Tongue (tissue), 2 donors: ENCODE measurements around the gene RNASEH1. TPM values are rescaled to one million over a fixed set of nuclear protein-coding genes. Genes with fewer than 3 reads are reported as not detected.
"Not testable (repeated sequence)": the region's sequence is repeated elsewhere in the genome, so short reads cannot be mapped to it uniquely, and the experiment has no call there.

Experiments used
- DNase-seq: peaks from one replicate; pipeline ENCODE4 v3.0.0-alpha.2; 2015
- total RNA-seq: library from RNA; depleted of rRNA; stranded (reverse); fragments of >200 nt; gene quantifications from one replicate; pipeline ENCODE4 v1.2.3, GENCODE V29; 2014

The RNASEH1 gene
- total RNA-seq, 1 donor from 2014 or later = 22.2 TPM

DNA sequence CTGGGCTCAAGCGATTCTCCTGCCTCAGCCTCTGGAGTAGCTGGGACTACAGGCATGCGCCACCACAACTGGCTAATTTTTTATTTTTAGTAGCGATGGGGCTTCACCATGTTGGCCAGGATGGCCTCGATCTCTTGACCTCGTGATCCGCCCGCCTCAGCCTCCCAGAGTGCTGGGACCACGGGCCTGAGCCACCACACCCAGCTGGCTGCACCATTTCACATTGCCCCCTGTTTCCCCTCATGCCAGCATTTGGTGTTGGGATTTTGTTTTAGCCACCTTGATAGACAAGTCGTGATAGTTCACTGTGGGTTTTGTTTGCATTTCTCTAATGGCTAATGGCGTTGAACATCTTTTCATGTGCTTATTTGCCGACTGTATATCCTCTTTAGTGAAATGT, 31.0 kb upstream of the RNASEH1 start:
- no peak for DNase-seq

DNA sequence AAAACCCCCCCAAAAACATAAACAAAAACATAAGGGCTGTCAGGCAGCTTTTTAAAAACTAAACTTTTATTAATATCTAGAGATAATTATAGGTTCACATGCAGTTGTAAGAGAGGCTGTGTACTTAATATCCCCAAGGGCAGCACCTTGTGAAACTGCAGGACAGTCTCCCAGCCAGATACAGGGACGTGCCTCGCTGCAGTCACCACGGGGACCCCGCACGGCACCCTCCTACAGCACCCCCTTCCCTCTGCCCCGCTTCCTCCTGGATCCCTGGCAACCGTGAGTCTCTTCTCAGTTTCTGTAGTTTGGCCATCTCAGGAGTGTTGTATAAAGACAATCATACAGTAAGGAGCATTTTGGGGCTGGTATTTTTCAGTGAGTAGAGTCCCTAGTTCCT, 30.0 kb upstream of the RNASEH1 start:
- no peak for DNase-seq

DNA sequence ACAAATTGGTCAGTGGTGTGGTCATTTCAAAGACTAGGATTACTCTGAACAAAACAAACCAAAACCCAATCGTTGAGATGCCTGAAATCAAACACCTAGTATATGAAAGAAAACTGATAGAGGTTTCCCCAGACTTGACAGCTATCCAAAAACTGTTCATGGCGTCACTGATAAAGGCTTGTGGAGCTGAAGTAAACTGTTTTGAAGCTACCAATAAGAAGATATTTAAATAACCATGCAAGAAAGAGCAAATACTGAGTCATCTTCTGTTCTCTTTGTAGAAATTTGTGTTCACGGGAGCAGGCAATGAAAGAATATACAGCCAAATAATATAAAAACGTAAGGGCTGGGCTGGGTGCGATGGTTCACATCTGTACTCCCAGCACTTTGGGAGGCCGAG, 29.3 kb upstream of the RNASEH1 start:
- DNase-seq = no peak

DNA sequence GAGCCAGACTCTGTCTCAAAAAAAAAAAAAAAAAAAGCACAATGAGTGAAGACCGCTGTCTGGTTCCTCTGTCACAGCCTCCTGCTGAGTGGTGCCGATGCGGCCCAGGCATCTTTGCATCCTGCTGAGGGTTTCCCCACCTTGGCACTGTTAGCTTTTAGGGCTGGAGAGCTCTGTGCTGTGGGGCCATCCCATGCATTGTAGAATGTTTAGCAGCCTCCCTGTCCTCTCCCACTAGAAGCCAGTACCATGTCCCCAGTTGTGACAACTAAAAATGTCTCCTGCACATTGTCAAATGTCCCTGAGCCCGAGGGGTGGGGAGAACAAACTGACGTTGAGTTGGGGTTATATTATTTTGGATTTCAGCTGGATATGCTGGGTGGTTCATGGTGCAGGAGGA, 28.9 kb upstream of the RNASEH1 start:
- no peak for DNase-seq

DNA sequence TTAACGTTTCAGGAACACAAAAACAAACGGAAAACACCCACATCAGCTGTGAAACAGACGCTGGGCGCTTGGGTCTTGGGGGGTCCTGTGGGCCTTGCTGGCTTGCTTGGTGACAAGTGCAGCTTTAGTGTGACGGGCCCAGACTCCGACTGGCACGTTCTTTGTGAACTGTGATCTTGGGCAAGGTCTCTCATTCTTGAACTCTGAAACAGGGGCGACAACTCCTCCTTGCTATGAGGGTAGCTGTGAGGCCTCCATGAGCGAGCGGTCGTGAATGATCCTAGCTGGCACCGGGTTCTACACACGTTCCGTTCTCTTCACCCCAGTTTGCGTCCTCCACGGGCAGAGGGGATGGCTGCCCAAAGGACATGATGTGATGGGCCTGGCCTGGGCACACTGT, 28.1 kb upstream of the RNASEH1 start:
- no peak for DNase-seq

DNA sequence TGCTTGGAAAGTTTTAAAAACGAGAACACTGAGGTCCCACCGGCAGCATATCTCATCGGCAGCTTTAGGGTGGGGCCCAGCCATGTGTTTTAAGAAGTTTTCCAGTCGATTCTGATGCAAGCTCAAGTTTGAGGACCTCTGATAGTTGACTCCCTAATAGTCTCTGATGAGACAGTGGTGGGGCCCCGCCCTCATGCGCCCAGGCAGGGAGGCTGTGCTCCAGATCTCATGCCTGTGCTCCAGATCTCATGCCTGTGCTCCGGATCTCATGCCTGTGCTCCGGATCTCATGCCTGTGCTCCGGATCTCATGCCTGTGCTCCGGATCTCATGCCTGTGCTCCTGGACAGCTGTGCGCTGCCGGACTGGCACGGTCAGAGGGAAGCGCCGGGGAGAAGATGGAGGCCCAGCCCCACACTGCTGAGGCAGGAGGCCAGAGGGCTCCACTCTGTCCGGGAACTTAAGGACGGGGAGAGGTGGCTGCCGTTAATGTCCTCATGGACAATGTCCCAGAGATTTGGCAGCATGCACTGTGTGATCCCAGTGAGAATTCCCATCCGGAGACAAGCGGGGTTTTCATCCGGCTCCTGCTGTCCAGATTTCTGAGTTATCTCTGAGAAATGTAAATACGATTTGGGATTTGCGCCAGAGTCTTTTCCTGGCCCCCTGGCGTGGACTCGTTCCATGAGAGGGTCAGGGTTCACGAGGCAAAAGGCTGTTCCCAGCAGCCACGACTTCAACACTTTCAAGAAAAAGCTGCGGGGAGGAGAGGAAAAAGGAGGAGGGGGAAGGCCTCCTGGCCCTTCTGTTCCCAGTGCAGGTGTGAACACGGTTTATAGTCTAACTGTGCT, 27.4 kb upstream of the RNASEH1 start:
- peak; percentile 75 for DNase-seq

DNA sequence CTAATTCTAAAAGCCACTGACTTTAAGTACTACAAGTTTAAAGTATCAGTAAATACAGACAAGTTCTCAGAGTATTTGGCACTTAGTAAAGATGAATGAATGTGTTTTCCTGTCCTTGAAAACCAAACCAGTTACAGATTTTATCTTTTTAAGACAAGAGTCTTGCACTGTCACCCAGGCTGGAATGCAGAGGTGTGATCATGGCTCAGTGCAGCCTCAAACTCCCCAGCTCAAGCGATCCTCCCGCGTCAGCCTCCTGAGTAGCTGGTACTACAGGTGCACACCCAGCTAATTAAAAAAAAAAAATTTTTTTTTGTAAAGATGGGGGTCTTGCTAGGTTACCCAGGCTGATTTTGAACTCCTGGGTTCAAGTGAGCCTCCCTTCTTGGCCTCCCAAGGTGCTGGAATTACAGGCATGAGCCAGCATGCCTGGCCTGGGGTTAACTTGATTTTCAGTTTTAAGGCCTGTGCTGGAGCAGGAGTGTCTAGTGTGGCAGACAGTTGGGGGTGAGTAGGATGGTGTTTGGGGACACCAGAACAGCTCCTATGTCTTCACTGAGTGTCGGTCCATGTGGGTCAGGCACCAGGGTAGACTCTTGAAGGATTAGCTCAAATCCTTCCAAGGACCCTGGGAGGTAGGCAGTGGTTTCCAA, 26.6 kb upstream of the RNASEH1 start:
- DNase-seq = no peak

DNA sequence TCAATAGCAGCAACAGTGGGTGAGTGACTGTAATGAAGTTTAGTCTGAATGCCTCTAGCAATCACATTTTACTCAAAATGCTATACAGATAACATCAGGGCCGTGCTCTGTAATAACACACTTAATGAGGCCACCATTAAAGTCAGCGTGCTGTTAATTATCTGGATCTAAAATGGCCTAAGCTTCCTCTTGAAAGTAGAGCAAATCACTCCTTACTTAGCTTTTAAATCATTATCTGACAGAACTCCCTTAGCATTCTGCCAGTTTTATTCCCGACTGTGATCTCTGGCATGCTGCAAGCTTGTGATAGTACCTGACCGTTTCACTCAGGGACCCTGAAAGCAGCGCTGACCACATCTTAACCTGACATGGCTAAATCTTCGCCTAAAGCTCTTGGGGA, 25.9 kb upstream of the RNASEH1 start:
- DNase-seq = no peak

DNA sequence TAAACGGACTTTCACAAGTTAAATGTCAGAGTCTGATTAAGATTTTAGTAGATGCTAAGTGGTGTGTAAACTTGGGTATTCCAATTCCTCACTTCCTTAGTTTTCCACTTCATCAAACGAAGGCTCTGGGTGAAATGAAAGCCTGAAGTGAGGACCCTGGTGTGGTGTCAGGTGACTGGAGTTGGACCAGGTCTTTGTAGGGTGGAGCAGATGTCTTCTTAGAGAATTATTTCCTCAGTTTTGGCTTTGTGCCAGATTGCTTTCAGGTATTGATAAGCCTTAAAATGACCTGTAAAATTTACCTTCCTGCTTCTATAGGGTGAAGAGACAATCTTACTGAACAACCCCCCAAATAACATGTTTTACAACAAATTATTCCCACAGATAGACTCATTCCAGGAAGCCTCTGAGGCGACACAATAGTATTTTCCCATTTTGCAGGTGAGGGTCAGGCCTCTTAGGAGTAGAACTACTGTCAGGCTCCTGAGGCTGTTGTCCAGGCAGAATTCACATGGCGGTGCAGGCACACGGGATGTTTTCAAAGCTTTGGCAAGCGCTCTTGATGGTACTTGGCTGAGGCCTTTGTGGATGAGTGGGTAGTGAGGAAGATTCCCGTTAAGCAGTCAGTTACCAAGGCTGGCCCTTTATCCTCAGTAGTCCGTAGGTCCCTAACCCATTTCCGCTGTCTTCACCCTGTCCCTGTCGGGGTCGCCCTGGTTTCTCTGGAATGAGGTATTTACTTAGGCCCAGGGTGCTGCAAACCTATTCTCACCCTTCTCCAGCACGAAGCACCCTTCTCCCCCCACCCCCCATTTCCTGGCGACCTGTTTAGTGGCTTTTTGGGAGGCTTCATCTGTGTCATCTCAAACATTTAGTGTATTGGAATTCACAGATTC, 23.5 kb upstream of the RNASEH1 start:
- DNase-seq = no peak

DNA sequence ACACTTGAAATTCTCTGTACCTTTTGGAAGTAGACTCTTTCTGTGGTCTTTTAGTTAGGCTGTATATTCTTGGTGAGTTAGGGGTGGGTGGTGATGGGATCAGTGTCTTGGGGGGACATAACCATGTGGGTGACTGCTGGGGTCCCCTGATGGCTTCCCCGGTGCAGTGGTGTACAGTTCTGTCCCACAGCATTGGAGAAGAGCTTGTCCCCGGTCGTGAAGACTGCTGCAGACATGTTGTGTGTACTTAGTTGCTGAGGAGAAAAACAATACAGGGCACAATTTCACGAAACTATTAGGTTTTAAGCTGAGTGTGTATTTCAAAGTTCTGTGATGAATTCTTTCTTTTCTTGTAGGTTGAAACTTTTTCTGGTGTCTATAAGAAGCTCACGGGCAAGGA, 22.3 kb upstream of the RNASEH1 start:
- no peak for DNase-seq

DNA sequence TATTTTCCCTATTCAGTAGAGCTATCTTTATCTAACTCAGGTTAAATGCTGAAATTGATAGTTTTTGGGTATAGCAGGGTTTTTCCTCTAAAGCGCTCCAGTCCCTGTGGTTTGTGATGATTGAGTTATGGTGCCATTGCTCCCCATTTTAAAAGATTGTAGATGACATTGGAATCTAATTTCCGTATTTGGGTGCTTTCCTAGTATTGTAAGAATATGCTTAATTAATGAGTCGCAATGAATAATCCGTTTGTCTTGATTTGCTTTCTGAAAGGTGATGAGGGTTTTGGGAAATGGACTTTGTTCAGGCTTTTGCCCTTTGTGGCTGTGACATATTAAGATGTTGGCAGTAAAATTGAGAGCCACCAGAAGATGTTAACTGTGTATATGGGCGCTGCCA, 20.9 kb upstream of the RNASEH1 start:
- no peak for DNase-seq

DNA sequence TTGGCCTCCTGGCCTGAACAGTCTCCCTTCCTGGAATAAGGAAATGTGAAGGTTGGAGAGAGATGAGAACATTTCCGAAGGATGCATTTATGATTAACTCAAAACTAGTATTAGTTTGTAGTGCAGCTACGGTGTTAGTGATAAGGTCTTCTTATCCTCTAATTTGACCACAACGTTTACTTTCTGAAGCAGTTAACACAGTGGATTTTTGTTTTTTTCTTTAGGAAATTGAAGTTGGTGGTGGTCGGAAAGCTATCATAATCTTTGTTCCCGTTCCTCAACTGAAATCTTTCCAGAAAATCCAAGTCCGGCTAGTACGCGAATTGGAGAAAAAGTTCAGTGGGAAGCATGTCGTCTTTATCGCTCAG, 18.1 kb upstream of the RNASEH1 start:
- DNase-seq = not testable (repeated sequence)

DNA sequence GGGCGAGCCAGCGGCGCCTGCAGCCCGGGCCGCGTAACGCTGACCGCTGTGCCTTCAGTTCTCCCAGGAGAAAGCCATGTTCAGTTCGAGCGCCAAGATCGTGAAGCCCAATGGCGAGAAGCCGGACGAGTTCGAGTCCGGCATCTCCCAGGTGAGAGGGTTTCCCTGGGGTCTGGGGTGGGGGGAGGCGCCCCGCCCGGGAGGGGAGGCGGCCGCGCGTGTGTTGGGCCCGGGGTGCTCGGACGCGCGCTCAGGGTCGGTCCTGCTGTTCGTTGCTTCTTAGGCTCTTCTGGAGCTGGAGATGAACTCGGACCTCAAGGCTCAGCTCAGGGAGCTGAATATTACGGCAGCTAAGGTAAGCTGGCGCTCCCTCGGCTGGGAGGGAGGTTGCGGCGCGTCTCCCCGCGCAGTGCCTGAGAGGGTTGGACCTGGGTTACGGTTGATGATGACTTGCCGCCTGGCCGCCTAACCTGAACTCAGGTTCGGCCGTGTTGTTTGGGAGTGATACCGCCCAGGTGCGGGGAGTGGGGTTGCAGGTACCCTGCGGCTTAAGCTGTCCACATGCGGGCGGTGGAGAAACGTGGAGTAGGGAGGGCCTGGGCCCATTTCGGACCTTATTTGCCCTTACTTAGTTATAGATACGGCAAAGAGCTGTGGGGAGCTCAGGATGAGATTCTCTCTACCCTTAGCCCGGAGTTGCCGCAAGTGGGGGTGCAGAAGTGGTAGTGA, 17.6 kb upstream of the RNASEH1 start:
- peak; percentile 4 for DNase-seq

DNA sequence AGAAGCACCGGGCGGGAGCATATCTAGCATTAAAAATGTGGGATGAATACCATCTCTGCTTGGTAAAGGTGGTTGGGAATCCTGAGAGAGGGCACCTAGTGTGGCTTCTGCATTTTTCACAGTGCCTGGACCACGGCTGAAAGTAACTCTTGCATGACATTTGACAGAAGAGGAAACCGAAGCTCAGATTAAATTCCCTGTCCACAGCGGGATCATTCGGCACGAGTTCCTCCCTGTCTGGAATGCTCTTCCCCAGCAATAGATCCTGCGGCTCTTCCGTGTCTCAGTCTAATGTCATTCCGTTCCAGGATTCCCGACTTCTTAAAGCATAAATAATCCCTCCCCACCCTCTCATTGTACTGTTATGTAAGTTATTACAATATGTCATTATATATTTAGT, 16.0 kb upstream of the RNASEH1 start:
- DNase-seq = no peak

DNA sequence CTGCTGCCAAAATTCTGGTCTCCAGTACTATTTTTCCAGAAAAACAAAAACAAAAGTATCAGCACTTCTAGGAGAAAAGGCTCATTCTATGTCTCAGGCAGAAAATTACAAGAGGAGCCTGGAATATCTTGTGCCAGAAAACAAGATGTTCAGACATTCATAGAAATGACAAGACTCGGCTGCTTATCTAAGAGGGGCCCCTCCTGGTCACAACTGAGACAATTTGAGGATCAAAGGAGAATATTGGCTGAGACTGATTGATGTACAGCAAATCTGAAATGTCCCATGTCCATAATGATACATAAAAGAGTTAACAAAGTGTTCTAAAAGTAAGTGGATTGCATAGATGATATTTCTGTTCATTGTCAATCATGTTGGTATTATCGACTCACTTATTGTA, 14.5 kb upstream of the RNASEH1 start:
- no peak for DNase-seq

DNA sequence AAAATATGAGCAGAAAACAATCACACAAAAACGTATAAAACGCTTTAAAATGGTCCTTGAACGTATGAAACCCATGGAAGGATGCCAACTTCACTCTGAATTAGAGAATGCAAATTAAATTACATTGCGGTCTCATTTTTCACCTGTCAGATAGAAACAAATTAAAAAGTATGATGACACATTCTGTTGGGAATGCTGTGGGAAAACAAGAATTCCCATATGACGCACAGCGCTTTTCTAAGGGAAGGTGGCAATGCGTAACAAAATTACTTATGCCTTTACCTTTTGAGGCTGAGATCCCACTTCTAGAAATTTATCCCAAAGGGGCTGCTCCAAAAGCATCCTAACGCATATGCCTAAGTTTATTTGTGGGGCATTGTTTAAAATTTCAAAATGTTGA, 13.2 kb upstream of the RNASEH1 start:
- DNase-seq = no peak

DNA sequence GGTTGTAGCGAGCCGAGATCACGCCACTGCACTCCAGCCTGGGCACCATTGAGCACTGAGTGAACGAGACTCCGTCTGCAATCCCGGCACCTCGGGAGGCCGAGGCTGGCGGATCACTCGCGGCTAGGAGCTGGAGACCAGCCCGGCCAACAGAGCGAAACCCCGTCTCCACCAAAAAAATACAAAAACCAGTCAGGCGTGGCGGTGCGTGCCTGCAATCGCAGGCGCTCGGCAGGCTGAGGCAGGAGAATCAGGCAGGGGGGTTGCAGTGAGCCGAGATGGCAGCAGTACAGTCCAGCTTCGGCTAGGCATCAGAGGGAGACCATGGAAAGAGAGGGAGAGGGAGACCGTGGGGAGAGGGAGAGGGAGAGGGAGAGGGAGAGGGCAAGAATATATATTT, 11.5 kb upstream of the RNASEH1 start:
- not testable (repeated sequence) for DNase-seq

DNA sequence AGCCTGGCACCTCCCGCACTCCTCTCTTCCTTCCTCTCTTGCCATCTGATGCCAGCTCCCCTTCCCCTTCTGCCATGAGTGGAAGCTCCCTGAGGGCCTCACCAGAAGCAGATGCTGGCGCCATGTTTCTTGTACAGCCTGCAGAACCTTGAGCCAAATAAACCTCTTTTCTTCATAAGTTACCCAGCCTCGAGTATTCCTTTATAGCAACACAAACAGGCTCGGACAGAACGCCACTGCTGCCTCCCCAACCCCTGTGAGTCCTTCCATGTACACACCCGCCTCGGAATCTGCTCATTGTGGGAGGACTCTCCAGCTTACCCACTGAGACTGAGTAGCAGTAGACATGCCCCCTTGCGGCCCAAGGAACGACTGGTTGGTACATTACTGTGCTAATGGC, 8.7 kb upstream of the RNASEH1 start:
- no peak for DNase-seq

DNA sequence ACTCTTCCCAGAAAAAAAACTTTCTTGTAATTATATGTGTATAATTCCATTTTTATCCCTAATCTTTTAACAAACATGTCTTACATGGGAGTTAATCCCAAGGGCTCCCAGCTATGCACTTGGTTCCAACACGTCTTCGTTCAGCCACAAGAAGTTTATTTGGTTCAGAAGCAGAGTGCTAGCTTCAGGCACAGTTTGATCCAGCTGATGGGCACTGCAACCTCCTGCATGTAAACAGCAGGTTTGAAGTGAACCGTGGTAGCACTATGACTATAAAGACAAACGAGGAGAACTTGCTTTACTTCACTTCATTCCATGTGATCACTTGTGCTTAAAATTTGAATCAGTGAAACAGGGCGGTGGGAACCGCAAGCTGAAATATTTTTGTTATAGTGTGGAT, 7.0 kb upstream of the RNASEH1 start:
- DNase-seq = no peak

DNA sequence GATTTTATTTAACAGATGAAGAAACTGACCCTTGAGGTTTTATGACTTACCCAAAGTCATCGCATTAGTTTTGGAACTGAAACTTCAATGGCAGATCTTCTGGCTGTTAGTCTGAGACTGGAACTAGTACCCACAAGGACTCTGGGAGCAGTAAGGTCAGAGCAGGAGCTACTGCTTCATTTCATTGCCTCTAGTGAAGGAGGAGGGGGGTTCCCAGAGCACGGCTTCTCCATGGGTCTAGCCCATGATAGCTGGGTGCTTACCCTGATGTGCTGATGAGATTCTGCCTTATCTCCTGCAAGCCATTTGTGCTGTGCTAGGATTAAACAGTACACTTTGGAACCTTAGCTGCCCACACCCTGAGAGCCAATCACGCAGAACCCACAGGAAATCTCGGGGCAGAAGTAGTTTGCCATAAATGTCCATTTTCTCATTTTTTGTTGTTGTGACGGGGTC, 5.4 kb upstream of the RNASEH1 start:
- no peak for DNase-seq

DNA sequence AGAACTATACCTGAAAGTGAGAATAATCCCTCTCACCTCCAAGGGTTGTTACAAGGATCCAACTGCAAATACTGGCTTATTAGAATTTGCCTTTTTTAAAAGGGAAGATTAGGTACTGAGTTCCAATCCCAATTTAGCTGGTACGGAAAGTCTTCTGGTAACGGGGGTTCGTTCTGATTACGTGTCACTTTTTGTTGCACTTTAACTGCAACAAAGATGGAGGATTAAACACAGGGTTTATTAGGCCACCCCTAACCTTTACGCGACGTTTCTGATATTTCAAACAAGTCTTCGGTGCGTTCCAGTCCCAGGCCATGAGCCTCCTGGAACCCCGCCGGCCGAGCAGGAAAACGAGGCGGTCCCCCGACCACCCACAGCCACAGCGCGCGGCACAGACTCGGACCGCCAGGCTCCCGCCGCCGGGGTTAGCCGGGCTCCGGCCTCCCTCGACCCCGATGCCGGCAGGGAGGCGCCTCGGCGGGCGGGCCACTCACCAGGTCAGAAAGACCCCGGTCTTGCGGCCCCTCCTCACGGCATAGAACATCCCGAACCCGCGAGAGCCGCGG, 411 bp downstream of the RNASEH1 start:
- peak; percentile 9 for DNase-seq

DNA sequence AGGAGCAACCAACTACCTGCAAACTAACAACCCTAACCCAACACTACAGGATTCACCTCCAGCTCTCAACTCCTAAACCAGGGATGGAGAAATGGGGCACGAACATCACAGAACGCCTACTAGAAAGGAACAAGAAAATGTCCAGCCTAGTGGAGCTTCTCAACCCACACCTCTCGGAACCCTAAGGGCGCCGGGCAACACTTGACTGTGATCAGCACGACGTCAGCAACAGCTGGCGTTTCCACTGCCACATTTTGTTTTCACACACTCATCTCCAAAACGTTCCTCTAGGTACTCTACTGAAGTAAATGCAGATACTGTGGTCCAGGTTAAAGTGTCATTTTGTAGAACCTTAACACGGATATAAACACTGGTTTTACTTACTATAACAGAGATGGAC, 4.2 kb downstream of the RNASEH1 start:
- no peak for DNase-seq
